Measurements from ENCODE around the gene MIPEP.

GRCh38 chr13:23766283-23766682 lies 122.9 kb downstream of the MIPEP start:
- no peak for TF ChIP-seq CTCF (IDR thresholded peaks at IDR 0.05)
- no peak for TF ChIP-seq POLR2A (IDR thresholded peaks at IDR 0.05)

Measured in body of pancreas (tissue), 4 donors.